Stimulated activated effector memory CD8-positive, alpha-beta T cell treated with anti-CD3 and anti-CD28 coated beads, Interleukin-12 subunit alpha, Interleukin-12 subunit beta, amount 100 ng/mL, for 72 hours (primary cell): ENCODE data around the gene C13orf42.
"Not testable (repeated sequence)": the region's sequence is repeated elsewhere in the genome, so short reads cannot be mapped to it uniquely, and the experiment has no call there.

Source experiments
- ATAC-seq: fragments of 150-1000 bp; cut with Tn5 transposase; 2 replicates; pipeline ENCODE4 v1.10.0; 2021
- DNase-seq, 2 donors: peaks; one replicate each; pipeline ENCODE4 v3.0.0; 2021 to 2022; ENCODE audit warnings: low spot score in 2 of 2
- H3K27ac Mint-ChIP-seq: one replicate; pipeline ENCODE4 v1.8.0; 2022; ENCODE audit warnings: mild to moderate bottlenecking, mixed read lengths
- H3K36me3 Mint-ChIP-seq: one replicate; pipeline ENCODE4 v1.8.0; 2022; ENCODE audit warnings: mild to moderate bottlenecking, mixed read lengths
- H3K4me1 Mint-ChIP-seq: one replicate; pipeline ENCODE4 v1.8.0; 2022; ENCODE audit warnings: mixed read lengths
- H3K4me3 Mint-ChIP-seq: one replicate; pipeline ENCODE4 v1.8.0; 2022; ENCODE audit warnings: mild to moderate bottlenecking, mixed read lengths
- H3K9me3 Mint-ChIP-seq: one replicate; pipeline ENCODE4 v1.8.0; 2022; ENCODE audit warnings: mixed read lengths

C13orf42 gene

GRCh38 chr13:51097353-51098043, 13.6 kb downstream of the C13orf42 start:
- ATAC-seq (no peak), DNase-seq (no peak)
- H3K4me3 Mint-ChIP-seq, result no peak overlapping the region
- no peak overlapping the region for H3K27ac Mint-ChIP-seq
- no peaks in the 10 kb centered on the region for H3K9me3 Mint-ChIP-seq
- H3K36me3 Mint-ChIP-seq, result no peaks in the 10 kb centered on the region
- no peaks in the 10 kb centered on the region for H3K4me1 Mint-ChIP-seq

- Mint-ChIP-seq H3K27ac (no peak overlapping the region), H3K9me3 (no peaks in the 10 kb centered on the region), H3K36me3 (no peaks in the 10 kb centered on the region), H3K4me3 (no peak overlapping the region), H3K4me1 (no peaks in the 10 kb centered on the region)
- no peak for ATAC-seq
- DNase-seq, result no peak
Observed at GRCh38 chr13:51096131-51096530, 14.9 kb downstream of the C13orf42 start.

- H3K27ac Mint-ChIP-seq, result no peak overlapping the region
Observed at GRCh38 chr13:51093574-51093973, 17.5 kb downstream of the C13orf42 start.

DNA sequence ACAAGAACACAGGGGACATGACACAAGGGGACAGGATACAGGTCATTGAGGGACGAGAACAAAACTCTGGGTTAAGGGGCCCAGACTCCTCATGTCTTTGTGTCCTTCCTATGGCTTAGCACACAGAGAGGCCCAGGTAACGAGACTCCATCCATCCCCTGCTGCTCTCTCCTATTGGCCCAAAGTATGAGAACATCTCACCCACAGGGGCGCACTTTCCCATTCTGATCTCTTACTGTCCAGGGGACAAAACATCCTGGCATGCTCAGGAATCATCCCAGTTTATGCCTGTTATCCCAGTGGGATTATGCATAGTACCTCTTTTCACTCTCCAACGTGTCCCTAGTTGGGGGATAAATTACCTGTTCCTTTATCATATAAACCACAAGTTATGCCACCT, 19.2 kb downstream of the C13orf42 start:
- Mint-ChIP-seq H3K4me1 (no peaks in the 10 kb centered on the region), H3K4me3 (no peak overlapping the region), H3K27ac (no peak overlapping the region), H3K36me3 (no peaks in the 10 kb centered on the region), H3K9me3 (no peaks in the 10 kb centered on the region)
- DNase-seq (no peak), ATAC-seq (no peak)

More at GRCh38 chr13:51093574-51093973, 17.5 kb downstream of the C13orf42 start:
- no peak for DNase-seq
- Mint-ChIP-seq H3K4me1 (no peaks in the 10 kb centered on the region), H3K36me3 (no peaks in the 10 kb centered on the region), H3K9me3 (no peaks in the 10 kb centered on the region), H3K4me3 (no peak overlapping the region)
- ATAC-seq, result no peak

DNA sequence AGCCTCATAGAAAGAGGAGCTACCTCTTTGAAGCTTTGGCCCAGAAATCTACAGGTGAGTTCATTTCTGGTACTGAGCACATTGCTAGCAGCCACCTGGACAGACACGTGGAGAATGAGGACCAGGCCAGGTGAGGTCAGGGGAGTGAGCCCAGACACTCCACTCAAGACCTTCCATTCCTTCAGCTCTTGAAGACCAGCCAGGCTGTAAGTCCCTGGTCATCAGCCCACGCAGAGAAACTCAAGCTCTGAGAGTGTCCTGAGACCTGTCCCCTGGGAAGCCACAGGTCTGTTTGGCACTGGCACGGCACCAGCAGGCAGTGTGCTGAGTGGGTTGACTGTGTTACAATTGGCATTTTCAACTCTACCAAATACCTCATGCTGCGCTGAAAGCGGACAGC, 27.4 kb downstream of the C13orf42 start:
- Mint-ChIP-seq H3K4me3 (no peak overlapping the region), H3K9me3 (no peaks in the 10 kb centered on the region), H3K27ac (no peak overlapping the region), H3K4me1 (no peaks in the 10 kb centered on the region), H3K36me3 (no peaks in the 10 kb centered on the region)
- DNase-seq (no peak), ATAC-seq (no peak)

DNA sequence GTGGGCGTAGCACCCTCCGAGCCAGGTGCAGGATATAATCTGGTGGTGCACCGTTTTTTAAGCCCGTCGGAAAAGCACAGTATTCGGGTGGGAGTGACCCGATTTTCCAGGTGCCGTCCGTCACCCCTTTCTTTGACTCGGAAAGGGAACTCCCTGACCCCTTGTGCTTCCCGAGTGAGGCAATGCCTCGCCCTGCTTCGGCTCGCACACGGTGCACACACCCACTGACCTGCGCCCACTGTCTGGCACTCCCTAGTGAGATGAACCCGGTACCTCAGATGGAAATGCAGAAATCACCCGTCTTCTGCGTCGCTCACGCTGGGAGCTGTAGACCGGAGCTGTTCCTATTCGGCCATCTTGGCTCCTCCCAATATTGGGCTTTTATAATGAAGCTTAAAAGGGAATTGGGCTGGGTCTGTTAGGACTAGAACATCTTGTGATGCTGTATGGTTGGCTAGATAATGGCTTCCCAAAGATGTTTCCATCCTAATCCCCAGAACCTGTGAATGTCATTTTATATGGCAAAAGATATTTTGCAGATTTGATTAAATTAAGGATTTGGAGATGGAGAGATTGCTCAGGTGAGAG, 30.5 kb downstream of the C13orf42 start:
- DNase-seq, H3K36me3 Mint-ChIP-seq, ATAC-seq, H3K9me3 Mint-ChIP-seq, H3K27ac Mint-ChIP-seq, H3K4me3 Mint-ChIP-seq, H3K4me1 Mint-ChIP-seq: not testable (repeated sequence)

GRCh38 chr13:51071493-51071892, 39.6 kb downstream of the C13orf42 start:
- DNase-seq (no peak), ATAC-seq (no peak)
- H3K27ac Mint-ChIP-seq, result peak overlapping the region; percentile 20

DNA sequence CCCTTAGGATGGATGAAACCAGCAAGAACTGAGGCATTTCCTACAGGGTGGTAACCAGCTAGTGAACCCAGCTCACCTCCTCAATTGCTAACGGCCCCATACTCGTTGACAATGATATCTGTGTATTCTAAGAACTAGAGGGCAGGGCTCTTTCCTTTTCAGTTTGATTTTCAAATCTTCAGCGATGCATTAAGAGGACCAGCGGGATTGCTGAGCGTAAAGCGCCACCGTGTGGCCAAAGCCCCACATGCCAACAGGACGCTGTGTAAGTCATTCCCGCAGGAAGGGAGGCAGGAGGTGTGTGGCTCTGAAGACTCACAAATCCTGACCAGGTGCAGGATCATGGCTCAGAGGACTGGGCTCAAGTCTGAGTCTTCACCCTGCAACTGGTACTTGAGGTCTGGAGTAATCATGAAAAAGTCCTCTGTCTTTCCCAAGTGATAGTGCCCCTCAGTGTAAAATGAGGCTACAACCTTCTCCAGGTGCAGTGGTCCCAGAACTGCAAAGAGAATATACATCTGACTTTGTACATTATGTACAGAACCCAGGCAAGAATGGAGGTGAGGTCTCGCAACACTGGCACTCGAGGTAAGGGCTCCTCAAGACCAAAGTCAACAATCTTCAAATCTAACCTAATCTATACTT, 40.9 kb downstream of the C13orf42 start:
- H3K4me3 Mint-ChIP-seq, result no peak overlapping the region
- H3K9me3 Mint-ChIP-seq, result no peaks in the 10 kb centered on the region
- peak; percentile 65 to 86 for DNase-seq
- ATAC-seq, result peak; percentile 82
- no peaks in the 10 kb centered on the region for H3K36me3 Mint-ChIP-seq
- H3K27ac Mint-ChIP-seq, result no peak overlapping the region
- H3K4me1 Mint-ChIP-seq, result peaks cover 10% of the 10 kb centered on the region

More at GRCh38 chr13:51071493-51071892, 39.6 kb downstream of the C13orf42 start:
- Mint-ChIP-seq H3K36me3 (no peaks in the 10 kb centered on the region), H3K4me1 (peaks cover 6% of the 10 kb centered on the region), H3K4me3 (no peak overlapping the region), H3K9me3 (no peaks in the 10 kb centered on the region)

DNA sequence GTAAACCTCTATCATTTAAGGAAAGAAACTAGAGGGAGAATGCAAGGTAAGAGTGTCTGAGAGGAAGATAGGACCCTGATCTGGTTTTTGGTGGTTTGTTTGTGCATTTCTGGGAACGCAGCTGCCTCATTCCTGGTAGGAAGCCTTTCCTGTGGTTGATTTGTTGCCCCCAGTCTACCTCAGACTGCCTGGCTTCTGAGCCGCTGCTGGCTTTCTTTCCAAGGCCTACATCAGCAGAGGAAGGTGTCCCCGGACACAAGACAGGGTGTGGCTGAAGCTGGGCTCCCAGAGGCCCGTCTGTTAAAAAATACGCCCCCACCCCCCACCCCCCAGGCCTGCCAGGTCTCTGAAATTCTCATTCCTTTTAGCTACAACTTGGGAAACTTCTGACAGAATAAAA, 42.6 kb downstream of the C13orf42 start:
- Mint-ChIP-seq H3K27ac (no peak overlapping the region), H3K4me1 (peaks cover 10% of the 10 kb centered on the region), H3K36me3 (no peaks in the 10 kb centered on the region), H3K4me3 (no peak overlapping the region), H3K9me3 (no peaks in the 10 kb centered on the region)
- no peak for ATAC-seq
- DNase-seq, result no peak

GRCh38 chr13:51067706-51068105, 43.4 kb downstream of the C13orf42 start:
- no peaks in the 10 kb centered on the region for H3K36me3 Mint-ChIP-seq
- H3K4me3 Mint-ChIP-seq, result no peak overlapping the region
- peaks cover 10% of the 10 kb centered on the region for H3K4me1 Mint-ChIP-seq
- no peak overlapping the region for H3K27ac Mint-ChIP-seq
- no peak for ATAC-seq
- no peak for DNase-seq
- H3K9me3 Mint-ChIP-seq, result no peaks in the 10 kb centered on the region

GRCh38 chr13:51067210-51067701, 43.8 kb downstream of the C13orf42 start:
- H3K4me3 Mint-ChIP-seq, result no peak overlapping the region
- DNase-seq (no peak), ATAC-seq (no peak)
- H3K4me1 Mint-ChIP-seq, result peaks cover 10% of the 10 kb centered on the region
- H3K9me3 Mint-ChIP-seq, result no peaks in the 10 kb centered on the region
- H3K27ac Mint-ChIP-seq, result no peak overlapping the region
- no peaks in the 10 kb centered on the region for H3K36me3 Mint-ChIP-seq

DNA sequence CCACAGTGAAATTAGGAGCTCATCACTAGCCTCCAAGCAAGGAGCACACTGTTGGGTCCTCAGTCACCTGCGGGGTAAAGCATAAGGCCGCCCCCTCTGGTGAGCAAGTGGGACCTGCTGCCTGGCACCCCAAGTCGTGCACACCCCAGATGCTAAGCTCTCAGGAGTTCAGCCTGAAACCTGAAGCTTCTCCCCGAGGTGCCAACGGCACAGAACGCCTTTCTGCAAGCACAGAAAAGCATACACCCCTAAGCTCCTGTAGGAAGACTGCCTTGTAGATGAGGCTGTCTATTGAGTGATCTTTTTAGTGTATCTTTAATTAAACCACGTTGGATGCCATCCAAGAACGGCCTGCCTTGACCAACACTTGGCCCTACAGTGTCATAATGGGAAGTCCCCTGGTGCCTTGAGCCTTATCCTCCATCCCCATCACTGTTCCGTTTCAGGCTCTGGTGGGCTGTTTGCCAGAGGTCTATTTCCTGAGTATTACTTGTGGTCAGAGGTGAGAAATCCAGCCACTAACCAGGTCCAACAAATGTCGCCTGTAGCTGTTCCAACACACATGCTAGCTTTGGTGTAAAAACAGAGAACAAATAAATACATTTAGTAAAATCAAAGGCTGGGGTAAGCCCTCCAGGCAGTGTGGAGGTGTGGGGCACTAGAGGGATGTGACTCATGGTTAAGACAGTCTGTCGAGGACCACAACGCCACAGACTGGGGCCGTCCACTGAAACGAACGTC, 44.8 kb downstream of the C13orf42 start:
- Mint-ChIP-seq H3K36me3 (no peaks in the 10 kb centered on the region), H3K4me3 (no peak overlapping the region), H3K9me3 (no peaks in the 10 kb centered on the region), H3K4me1 (peaks cover 10% of the 10 kb centered on the region), H3K27ac (no peak overlapping the region)
- no peak for DNase-seq
- ATAC-seq, result peak; percentile 53

- peak; percentile 44 for ATAC-seq
- Mint-ChIP-seq H3K4me3 (no peak overlapping the region), H3K4me1 (peaks cover 10% of the 10 kb centered on the region), H3K36me3 (no peaks in the 10 kb centered on the region), H3K9me3 (no peaks in the 10 kb centered on the region), H3K27ac (no peak overlapping the region)
- DNase-seq, result no peak
Observed at GRCh38 chr13:51065372-51066090, 45.5 kb downstream of the C13orf42 start.

DNA sequence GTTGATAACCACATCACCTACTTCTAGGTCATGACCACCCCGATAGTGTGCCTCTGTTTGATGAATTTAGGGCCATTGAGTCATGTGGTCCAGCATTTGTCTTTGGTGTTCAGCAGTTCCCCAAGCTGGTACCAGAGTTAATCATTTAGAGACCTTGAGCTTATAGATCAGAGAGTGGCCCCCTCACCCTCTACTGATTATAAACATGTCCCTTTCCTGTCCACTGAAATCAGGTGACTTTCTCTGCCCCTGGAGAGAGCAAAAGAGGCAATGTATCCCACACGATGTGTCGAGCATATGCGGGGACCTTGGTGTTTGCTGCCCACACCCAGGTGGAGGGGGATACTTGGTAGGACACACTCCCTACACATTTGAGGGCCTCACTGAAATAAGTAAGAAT, 46.3 kb downstream of the C13orf42 start:
- Mint-ChIP-seq H3K4me1 (peaks cover 10% of the 10 kb centered on the region), H3K9me3 (no peaks in the 10 kb centered on the region), H3K36me3 (no peaks in the 10 kb centered on the region), H3K4me3 (no peak overlapping the region), H3K27ac (no peak overlapping the region)
- no peak for DNase-seq
- ATAC-seq, result no peak

DNA sequence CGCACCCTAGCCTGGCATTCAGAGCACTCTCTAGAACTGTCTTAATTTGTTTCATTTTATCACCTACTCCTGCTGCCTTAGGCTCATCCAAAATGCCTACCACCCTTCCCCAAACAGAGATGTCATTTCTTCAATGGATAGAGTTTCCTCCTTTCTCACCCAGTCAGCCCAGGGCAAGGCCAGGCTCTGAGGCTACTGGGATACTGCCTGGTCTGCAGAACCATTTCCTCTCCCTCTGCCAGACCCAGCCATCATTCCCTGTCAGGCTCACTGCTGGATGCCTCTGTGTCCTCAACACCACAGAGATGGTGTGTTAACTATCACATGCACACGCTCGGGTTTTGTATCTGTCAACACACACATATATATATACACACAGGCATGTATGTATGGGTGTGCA, 47.2 kb downstream of the C13orf42 start:
- DNase-seq, result no peak
- H3K4me1 Mint-ChIP-seq, result peaks cover 10% of the 10 kb centered on the region
- no peak for ATAC-seq
- no peak overlapping the region for H3K4me3 Mint-ChIP-seq
- H3K27ac Mint-ChIP-seq, result no peak overlapping the region
- no peaks in the 10 kb centered on the region for H3K36me3 Mint-ChIP-seq
- no peaks in the 10 kb centered on the region for H3K9me3 Mint-ChIP-seq
